ENCODE measurements around the gene AASDH.

DNA sequence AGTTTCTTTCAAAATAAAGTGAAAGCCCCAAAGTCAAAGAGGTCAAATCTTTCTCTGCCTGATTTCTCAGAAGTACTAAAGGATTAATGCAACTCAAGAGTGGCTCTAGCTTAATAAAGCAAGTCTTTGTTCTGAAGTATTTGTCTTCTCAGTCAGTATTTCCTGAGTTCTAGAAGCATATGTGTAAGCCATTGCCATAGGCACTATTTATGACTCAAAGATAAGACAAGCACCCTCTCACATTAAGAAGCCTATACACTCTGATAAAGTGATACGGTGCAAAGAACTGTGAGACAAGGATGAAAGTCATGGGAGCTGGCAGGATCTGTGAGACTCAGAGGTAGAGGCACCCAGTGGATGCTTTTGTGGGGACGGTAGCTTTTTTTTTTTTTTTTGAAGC lies 60.9 kb downstream of the AASDH start:
- TF ChIP-seq YY1 (IDR thresholded peaks at IDR 0.05; ENCODE audit: low read depth): no peak
- no peak for TF ChIP-seq RAD21 (IDR thresholded peaks at IDR 0.05; ENCODE audit: low read depth)
- TF ChIP-seq EP300 (IDR thresholded peaks at IDR 0.05; ENCODE audit: borderline replicate concordance): no peak
- no peak for TF ChIP-seq MAX (IDR thresholded peaks at IDR 0.05)
- no peak for TF ChIP-seq TAF1 (IDR thresholded peaks at IDR 0.05; ENCODE audit: low read depth)
- no peak for TF ChIP-seq NFIC (IDR thresholded peaks at IDR 0.05)
- TF ChIP-seq REST (IDR thresholded peaks at IDR 0.05; ENCODE audit: low read depth): no peak
- no peak for TF ChIP-seq CEBPB (IDR thresholded peaks at IDR 0.05)
- TF ChIP-seq ZBTB7A (IDR thresholded peaks at IDR 0.05; ENCODE audit: low read depth): no peak
- TF ChIP-seq TEAD4 (IDR thresholded peaks at IDR 0.05): no peak
- TF ChIP-seq TCF12 (IDR thresholded peaks at IDR 0.05; ENCODE audit: low read depth): no peak
- no peak for TF ChIP-seq CREB1 (IDR thresholded peaks at IDR 0.05; ENCODE audit: low read depth)
- no peak for TF ChIP-seq USF1 (IDR thresholded peaks at IDR 0.05)

All from Ishikawa (cell line).